Measurements from ENCODE around the gene SUPT16H. TPM values are rescaled to one million over a fixed set of nuclear protein-coding genes. Genes with fewer than 3 reads are reported as not detected.
A peak's percentile ranks its signal among the peaks of the same experiment; 100 is the strongest.

SUPT16H gene
- polyA plus RNA-seq, 1 of the 3 experiments (the other 2 are of a cell fraction) = 53.7 TPM

GRCh38 chr14:21308479-21309237, 75.2 kb downstream of the SUPT16H start:
- no peaks in the 10 kb centered on the region; a peak in 1 of 4 replicates for H3K4me1 ChIP-seq (ENCODE audit: control insufficient read depth in 1 of 2, insufficient read depth in 2 of 2, low read depth in 1 of 2, low read length in 1 of 2)
- H3K27me3 ChIP-seq (ENCODE audit: insufficient read depth) = peaks cover 15% of the 10 kb centered on the region; the same call in 1 of the 2 replicates
- CTCF ChIA-PET = no interaction called here
- H3K9me3 ChIP-seq = no peaks in the 10 kb centered on the region
- no peak overlapping the region for H3K4me2 ChIP-seq
- 56% methylated on average over 16 of the region's 16 CpGs for WGBS (ENCODE audit: low lambda C conversion rate)
- no peak overlapping the region for H3K27ac ChIP-seq (ENCODE audit: low read depth in 2 of 2, low read length in 1 of 2)
- POLR2A ChIA-PET = no interaction called here
- no peaks in the 10 kb centered on the region for H3K9me2 ChIP-seq
- no peaks in the 10 kb centered on the region for H3K79me2 ChIP-seq (ENCODE audit: insufficient read depth)
- no peak overlapping the region for H3K9ac ChIP-seq
- H3K36me3 ChIP-seq (replicated peaks in 1 of 2; ENCODE audit: control insufficient read depth in 1 of 2, insufficient read depth in 2 of 2, low read length in 1 of 2) = no peaks in the 10 kb centered on the region
- H3F3A ChIP-seq (replicated peaks; ENCODE audit: insufficient read depth) = no peaks in the 10 kb centered on the region
- H4K20me1 ChIP-seq (ENCODE audit: insufficient read depth) = no peaks in the 10 kb centered on the region
- DNase-seq = no peak
- TF ChIP-seq PBX3 (IDR thresholded peaks at IDR 0.05) (no peak), TEAD4 (IDR thresholded peaks at IDR 0.05; ENCODE audit: borderline replicate concordance, insufficient read depth) (no peak), MXI1 (IDR thresholded peaks at IDR 0.05; ENCODE audit: low read depth, low read length) (no peak), USF1 (IDR thresholded peaks at IDR 0.05; ENCODE audit: borderline replicate concordance, low read depth) (no peak), RCOR1 (IDR thresholded peaks at IDR 0.05; ENCODE audit: low read length) (no peak), ZBTB33 (IDR thresholded peaks at IDR 0.05; ENCODE audit: borderline replicate concordance, low read depth) (no peak), RAD21 (IDR thresholded peaks at IDR 0.05; ENCODE audit: low read length) (no peak), JUND (IDR thresholded peaks at IDR 0.05) (no peak), RXRA (IDR thresholded peaks at IDR 0.05; ENCODE audit: borderline replicate concordance, low read depth) (no peak), MAX (IDR thresholded peaks at IDR 0.05; ENCODE audit: low read depth) (no peak), POLR2AphosphoS5 (IDR thresholded peaks at IDR 0.05; ENCODE audit: low read depth, low read length) (no peak), NRF1 (IDR thresholded peaks at IDR 0.05; ENCODE audit: low read depth, low read length) (no peak), YY1 (IDR thresholded peaks at IDR 0.05; ENCODE audit: low read depth) (no peak), RFX5 (IDR thresholded peaks at IDR 0.05; ENCODE audit: low read length) (no peak), SIN3A (IDR thresholded peaks at IDR 0.05; ENCODE audit: borderline replicate concordance, low read depth, low read length) (no peak)
- 0 out of 2 replicates have a peak overlapping the region, but pooled peaks have one; percentile 56 for H2AFZ ChIP-seq (ENCODE audit: low read depth)
- no peak overlapping the region for H3K4me3 ChIP-seq (ENCODE audit: low read depth in 2 of 2, low read length in 1 of 2)
